ENCODE data around the gene POC1B.

Gene POC1B

DNA sequence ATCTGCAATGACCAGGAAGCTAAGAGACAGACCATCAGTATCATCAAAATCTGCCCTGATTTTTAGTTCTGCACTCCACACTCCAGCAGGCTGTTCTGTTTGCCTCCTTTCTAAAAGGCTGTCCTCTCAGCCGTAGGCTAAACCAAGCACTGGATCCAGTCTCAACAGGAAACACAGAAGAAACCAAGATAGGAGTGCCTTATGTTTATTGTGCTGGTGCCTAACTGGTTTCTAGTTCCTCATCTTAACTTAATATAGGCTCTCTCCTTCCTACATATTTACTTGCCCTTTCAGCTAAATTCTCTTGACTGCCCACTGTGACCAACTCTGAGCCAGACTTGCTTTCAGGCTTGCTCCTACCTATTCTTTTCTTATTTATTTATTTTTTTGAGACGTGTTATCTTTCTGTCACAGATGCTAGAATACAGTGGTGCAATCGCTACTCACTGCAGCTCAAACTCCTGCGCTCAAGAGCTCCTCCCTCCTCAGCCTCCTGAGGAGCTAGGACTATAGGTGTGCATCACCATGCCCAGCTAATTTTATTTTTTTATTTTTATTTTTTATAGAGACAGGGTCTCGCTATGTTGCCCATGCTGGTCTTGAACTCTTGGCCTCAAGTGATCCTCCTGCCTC lies 32.1 kb downstream of the POC1B start:
- DNase-seq, result no peak

DNA sequence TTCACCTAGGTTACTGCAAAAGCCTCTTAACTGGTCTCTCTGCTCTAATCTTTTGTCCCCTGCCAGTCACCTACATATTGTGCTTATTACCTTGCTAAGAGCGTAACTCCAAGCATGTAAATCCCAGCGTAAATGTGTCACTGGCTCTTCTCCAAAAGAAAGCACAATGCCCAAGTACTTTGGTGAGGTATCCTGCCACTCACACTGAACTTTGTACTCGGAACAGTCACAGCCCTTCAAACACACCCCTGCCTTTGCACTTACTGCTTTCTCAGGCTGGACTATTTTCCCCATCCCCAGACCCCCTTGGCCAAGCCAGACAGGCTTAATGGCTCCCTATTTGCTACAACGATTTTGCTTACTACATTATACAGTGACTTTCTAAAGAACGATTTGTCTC lies 33.0 kb downstream of the POC1B start:
- DNase-seq, result no peak

DNA sequence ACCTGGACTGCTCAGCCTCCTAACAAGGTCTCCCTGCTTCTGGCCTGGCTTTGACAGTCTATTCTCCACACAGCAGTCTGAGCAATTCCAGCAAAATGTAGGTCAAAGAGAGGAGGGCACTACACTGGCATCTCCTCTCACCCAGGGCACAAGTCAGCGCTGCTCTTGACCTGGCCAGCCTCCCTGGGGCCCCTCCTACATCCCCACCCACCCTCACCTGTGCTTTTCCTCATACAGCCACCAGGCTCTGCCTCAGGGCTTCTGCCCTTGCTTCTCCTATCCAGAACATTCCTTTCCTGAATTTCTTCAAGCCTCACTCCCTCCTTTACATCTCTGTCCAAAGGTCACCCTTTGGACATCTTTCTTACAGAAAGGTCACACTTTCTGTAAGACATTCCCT lies 34.9 kb downstream of the POC1B start:
- DNase-seq, result no peak

DNA sequence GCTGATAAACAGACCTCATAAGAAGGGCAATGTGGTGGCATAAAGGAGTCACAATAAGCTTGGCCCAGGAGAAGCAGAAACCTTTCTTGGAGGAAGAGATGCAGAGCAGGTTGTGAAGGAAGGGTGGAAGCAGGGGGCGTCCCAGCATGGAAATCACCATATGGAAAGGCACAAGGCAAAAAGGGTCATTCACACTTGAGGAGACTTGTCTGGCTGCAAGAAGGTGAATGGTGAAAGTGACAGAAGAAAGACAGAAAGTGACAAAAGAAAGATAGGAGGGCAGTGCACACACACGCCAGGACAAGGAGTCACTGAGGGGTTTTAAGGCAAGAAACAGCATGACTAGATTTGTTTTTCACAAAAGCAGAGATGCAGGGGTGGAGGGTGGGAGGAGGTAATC lies 39.6 kb downstream of the POC1B start:
- no peak for DNase-seq

DNA sequence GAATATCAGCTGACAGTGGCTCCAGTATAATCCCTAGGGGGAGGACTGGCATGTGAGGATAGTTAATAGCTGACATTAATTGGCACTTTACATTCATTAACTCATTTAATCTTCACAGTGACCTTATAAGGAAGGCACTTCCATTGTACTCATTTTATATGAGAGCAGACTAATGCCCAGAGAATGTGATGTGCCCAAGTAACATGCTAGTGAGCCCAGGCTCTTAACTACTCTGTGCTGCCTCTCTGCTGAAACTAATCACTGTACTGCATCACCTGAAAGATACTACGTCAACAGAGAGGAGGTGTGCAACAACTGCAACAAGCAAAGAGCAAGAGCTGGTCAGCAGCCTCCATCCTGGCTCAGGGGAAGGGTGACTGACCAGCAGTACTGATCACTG lies 41.4 kb downstream of the POC1B start:
- no peak for DNase-seq

DNA sequence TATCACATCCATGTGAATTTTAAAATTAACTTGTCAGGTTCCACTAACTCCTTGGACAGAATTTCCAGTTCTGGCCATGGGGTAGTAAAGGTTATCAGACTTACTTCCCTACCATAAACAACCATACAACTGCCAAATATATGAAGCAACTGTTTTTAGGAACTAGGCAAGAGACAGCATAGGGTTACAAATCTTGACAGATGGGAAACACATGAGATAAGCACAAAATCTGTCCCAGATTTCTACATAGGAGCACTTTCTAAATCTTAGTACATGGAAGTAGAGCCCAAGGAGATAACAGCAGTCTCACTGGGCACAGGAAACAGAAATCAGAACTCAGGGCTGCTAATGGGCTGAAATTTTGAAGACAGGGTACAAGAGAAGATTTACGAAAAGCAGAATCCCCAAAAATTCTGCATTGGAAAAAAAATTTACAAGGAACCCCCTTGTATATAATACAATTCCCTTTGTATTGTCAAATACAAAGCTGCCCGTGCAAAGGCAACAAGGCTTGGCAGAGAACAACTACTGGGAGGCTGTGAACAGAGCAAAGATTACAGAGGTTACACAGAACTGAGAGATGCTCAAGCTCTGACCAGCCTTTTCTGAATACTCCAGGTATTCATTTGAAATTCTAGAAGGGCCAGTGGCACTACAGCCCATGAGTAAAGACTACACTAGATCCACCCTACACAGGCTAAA lies 44.5 kb downstream of the POC1B start:
- DNase-seq, result peak; percentile 17

DNA sequence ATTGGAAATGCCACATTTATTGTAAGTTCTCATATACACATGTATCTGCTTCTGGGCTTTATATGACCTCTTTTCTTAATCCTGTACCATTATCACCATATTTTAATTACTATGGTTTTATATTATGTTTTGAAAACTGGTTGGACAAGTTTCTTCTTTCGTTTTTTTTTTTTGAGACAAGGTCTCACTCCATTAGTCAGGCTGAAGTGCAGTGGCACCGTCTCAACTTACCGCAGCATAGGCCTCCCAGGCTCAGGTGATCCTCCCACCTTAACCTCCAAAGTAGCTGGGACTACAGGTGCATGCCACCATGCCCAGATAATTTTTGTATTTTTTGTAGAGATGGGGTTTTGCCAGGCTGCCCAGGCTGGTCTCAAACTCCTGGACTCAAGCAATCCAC lies 45.9 kb downstream of the POC1B start:
- no peak for DNase-seq

DNA sequence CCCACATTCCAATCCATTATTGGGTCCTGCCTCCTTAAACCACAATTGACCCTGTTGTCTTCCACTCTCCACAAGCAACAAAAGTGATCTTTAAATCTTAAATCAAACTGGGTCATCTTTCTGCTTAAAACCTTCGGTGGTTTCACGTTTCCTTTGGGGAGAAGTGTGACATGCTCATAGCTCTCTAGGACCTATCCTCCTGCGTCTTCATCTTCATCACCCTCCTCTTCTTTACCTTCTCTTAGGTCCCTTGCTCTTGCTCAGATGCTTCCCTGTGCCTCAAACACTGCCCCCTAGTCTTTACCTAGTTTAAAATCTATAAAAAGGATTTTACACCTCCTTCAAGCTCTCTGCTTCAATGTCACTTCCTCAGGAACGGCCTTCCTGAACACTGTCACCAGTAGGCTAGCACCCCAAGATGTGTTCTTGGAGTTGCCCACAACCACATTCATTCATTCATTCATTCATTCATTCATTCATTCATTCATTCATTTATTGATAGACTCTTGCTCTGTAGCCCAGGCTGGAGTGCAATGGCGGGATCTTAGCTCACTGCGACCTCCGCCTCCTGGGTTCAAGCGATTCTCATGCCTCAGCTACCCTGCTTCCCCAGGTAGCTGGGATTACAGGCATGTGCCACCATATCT lies 48.1 kb downstream of the POC1B start:
- no peak for DNase-seq

DNA sequence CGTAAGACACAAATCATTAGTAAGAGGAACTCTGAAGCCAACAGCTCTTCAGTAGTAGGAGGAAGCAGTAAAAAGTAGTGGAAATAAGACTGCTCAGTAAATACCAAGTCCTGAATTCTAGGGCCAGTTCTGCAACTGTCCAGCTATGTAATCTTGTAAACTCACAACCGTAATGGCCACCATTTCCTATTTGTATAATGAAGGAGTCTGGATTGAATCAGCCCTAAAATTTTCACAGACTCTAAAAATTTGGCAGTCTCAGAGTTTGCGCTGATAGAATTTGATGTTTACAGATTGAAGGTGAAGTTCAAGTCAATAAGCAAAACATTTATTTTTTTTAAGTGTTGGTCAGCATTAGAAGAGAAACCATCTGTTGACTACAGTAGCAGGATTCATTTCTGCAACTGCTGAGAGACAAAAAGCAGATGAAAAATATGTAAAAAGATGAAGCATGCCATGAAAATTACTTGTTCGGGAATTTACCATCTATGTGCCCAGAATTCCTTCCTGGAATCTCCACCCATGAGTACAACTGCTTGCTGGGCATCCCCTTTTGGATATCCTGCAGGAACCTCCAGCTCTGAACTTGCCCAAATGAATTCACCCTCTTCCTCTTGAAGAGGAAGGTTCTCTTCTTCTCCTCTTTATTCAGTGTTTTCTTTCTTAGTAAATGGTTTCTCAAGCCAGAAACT lies 48.8 kb downstream of the POC1B start:
- DNase-seq, result no peak

DNA sequence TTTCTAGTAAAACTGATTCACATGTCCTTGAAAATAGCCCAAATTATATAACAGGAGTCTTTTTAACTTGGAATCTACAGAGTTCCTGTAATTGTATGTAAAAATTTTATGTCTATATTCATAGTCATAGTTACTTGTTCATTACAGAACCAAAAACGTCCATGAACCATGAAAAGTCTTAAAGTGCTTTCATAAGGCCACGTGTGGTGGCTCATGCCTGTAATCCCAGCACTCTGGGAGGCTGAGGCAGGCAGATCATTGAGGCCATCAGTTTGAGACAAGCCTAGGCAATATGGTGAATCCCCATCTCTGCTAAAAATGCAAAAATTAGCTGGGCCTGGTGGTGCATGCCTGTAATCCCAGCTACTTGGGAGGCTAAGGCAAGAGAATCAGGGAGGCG lies 49.6 kb downstream of the POC1B start:
- no peak for DNase-seq

DNA sequence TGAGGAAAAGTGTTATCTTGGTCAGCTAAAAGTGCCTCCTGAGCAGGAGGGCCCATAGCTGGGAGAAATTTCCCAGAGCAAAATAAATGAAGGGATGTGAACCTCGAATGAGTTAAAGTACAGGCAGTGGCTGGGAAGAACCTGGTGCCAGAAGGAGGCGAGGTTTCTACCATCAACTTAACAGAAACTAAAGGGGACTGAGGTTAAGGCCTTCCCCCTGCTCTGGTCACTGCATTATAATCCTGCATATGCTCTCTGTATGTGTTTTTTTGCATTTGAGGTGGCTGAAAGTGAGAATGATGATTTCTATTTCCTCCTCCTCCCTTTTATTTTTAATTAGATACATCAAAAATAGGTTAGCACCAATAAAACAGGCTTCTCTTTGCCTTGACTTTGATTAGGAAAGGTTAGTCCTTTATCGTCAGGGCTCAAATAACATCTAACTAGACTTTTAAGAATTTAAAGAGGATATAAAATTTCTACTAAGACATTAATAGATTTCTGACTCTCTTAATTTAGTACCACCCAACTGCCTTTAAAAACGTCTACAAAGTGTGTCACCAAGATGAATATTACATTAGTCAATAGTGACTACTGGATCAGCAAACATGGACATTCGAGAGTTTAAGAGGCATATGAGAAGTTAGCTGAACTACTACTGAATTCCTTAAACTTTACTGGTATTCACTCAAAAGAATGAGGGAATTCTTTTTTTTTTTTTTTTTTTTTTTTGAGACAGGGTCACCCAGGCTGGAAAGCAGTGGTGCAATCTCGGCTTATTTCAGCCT lies 50.5 kb downstream of the POC1B start:
- DNase-seq, result no peak

DNA sequence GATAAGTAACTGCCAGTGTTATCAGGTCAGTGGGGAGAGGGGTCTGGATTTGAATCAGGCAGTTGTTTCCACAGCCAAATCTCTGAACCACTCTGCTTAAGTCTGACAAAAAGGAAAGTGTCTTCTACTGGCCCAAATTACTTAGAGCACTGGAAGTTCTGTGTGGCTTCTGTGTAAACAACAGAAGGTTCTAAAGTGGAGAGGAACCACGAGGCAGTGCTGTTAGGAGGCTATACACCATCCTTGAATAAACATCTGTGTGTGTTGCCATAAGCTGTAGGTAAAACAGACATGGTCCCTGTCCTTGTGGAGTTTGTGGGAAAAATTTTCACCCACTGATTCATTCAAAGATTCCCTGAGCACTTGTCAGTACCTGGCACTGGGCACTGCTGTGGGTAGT lies 51.2 kb downstream of the POC1B start:
- DNase-seq, result no peak

DNA sequence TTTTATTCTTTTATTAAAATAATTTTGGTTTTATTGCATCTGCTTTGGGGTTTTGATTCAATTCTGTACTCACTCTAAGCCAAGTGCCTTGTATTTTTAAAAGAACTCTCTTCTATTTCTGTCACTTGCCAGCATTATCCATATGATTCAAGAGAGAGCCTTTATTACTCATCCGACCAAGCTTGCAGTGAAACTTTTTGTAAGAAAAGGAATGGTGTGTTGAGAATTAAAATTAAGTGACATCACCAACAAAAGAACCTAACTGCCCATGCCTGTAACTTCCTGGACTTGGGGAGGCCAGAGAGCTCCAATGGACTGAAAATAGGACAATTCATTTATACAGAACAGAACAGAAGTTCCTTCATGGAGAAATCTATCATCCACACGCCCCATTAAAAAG lies 53.3 kb downstream of the POC1B start:
- no peak for DNase-seq

DNA sequence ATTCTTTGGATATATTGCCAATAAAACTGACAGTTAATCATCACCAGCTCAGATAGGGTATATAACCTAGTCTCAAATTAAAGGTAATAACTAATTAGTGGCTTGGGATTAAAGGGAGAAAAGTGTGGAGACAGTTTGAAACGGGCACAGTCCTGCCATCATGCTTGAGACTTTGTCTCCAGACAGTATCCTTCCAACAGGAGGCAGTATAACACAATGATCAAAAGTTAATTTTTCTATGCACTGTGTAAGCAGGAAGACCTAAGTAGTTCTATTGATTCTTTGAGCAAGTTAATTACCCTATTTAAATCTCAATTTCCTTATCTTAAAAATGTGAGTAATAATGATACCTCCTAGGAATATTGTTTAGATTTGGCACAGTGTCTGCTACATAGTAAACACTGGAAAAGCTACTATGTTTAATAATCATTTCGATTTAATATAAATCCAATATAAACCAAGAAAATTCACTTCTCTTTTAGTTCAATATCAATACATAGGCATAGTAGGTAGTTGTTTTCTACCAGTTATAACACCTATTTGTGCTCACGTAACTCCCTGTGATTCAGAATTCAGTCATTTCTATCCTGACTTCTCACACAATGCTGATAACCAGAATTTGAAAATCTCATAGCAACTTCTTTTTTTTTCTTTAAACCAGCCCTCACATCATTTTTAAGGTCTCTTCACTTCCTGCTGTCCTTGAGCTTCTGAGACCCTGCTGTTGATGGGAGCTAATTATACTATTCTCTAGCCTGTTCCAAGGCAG lies 54.9 kb downstream of the POC1B start:
- peak; percentile 33 for DNase-seq

DNA sequence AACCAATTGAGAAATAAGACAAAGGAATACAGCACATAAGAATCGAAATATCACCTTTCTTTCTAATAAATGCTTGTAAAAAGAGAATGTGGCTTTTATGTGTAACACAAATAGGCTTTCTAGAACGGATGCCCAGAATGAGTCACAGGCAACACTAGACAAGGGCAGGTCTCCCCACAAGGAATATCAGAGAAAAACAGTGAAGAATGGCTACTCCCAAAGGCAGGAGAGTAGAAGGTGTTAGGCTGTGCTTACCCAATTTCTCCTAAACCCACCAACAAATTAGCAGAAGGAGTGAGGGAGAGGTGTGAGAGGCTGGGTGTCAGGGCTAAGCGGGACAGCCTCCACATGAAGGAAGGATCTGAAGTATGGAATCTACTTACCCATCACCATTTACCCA lies 56.5 kb downstream of the POC1B start:
- DNase-seq, result peak; percentile 49

DNA sequence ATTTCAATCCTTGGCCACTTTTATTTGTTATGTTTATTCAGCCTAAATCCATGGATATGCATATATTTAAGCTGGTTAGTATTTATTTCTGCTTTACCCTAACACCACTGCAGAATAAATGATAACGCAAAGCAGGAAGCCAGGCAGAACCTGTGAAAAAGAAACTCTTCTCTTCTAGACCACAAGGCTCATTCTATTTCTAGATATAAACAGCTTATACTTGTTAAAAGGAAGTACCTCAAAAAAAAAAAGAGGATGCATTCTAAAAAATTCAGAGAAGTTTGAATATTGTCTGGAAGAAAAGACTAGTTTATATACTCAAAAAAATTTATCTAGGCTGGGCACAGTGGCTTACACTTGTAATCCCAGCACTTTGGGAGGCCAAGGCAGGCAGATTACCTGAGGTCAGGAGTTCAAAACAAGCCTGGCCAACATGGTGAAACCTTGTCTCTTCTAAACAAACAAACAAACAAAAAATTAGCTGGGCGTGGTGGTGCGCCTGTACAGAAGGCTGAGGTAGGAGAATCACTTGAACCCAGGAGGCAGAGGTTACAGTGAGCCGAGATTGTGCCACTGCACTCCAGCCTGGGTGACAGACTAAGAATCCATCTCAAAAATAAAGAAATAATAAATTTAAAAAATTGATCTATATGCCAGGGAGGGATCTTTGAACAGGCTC lies 57.1 kb downstream of the POC1B start:
- no peak for DNase-seq

DNA sequence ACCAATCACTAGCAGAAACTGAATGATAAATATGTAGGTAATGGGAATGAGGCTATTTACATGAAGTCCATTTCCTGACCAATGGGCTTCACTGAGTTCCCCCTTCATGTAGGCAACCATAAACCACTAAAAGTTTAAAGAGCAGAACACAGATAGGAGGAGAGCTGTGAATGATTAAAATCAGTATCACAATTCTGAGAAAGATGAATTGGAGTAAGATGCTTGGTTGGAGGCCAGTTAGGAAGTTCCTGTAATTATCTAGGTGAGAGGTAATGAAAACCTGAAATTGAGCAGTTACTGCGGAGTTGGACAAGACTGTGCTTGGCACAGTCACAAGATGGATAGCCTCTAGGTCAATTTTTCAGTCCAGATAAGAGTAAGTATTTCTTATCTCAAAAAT lies 57.8 kb downstream of the POC1B start:
- no peak for DNase-seq

DNA sequence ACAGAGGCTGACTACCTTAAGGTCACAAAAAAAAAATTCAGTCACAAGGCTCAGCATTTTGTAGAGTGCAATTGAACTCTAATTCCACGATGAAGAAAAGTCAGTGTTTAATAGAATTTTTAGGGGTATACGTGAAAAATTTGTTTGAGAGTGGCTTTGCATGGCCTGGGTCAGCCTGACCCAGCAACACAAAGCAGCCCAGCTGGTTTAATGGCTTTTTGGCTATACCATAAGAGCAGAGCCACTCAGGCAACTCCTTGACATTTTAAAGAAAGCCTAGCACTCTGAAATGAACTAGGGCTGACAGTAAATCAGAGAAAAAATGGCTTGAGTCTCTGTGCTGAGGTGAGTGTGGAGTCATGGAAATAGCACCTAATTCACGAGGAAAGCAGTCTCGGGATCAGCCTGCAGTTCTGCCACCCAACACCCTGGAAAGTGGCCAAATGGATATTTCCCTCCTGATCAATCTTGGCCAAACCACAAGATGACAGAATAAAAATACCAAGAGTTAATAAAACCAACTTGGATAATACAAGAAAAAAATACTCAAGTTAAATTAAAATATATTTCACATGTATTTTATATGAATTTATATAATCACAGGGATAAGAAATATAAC lies 60.8 kb downstream of the POC1B start:
- DNase-seq, result no peak

DNA sequence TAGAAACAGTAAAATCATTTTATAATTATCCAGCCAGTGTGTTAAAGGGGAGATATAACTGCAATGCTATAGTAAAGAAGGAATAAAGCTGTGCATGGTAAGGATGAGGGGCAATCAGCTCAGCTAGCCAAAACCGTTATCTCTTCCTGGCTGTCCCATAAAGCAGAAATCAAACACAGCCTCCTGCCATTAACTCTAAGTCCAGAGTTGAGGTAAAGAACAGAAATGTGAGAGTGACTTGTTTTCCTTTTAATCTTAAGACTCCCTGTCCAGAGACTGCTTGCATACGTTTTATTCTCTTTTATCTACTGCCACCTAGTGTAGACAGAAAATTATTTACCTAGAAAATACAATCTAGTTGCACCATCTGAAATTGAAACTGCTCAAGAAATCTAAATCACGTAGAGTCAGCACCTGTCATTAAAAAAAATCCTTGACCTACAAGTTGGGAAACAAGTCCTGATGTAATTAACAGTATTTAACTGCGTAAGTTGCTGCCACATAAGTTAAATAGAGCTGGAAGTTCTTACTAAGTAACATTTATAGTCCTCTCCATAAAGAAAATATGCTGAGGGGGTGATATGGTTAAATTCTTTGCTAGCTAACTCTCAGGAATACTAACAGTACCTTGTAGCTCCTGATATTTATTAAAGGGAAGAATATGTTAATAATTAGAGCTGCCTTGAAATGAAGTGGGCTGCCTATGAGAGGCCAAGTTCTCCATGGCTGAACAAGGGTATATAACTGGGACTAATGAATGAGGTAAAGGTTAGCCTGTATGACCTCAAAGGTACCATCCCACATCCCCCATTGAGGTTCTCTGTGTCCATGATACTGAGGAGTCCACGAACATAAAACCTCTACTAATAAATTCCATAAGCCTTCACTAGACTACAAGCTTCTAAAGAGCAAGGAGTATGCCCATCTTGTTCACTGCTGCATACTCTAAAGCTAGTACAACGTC lies 63.9 kb downstream of the POC1B start:
- DNase-seq, result peak; percentile 12

DNA sequence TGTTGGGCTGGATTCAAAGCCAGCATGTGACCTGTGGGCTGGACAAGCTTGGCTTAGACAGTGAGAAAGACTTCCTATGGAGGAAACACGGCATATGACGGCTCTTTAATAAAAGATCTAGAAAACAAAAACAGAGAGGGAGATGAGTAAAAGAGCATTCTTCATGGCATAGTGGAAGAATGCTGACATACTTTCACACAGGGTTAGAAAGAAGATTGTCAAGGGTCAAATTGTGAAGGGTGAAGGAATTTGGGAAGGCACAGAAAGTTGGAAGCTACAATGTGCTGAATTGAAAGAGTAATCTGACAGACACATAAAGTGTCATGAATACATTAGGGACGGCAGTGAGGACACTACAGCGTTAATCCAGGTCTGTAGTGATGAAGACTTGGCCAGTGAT lies 64.7 kb downstream of the POC1B start:
- DNase-seq, result no peak

All from NCI-H226 (cell line).